Neuronal stem cell (in vitro differentiated cells): ENCODE data around the gene KDM4B.

Experiments used
- DNase-seq: peaks from one replicate; pipeline ENCODE4 v3.0.0-alpha.2; 2013; ENCODE audit warnings: low spot score
- H2AFZ ChIP-seq: one replicate; pipeline ENCODE4 v1.6.1; 2013; ENCODE audit warnings: mild to moderate bottlenecking, low read length, inconsistent platforms
- H2AK5ac ChIP-seq: 2 replicates; pipeline ENCODE4 v1.6.1; 2013; ENCODE audit warnings: low read depth, mild to moderate bottlenecking, inconsistent platforms, low read length, moderate library complexity, mixed read lengths
- H2BK120ac ChIP-seq: 2 replicates; pipeline ENCODE4 v1.6.1; 2013; ENCODE audit warnings: low read depth, mild to moderate bottlenecking, inconsistent platforms, low read length, moderate library complexity, mixed read lengths
- H2BK12ac ChIP-seq: one replicate; pipeline ENCODE4 v1.6.1; 2013; ENCODE audit warnings: low read length, inconsistent platforms
- H2BK15ac ChIP-seq: 2 replicates; pipeline ENCODE4 v1.6.1; 2013; ENCODE audit warnings: mild to moderate bottlenecking, low read length, inconsistent platforms, mixed read lengths
- H2BK5ac ChIP-seq: one replicate; pipeline ENCODE4 v1.6.1; 2013; ENCODE audit warnings: inconsistent platforms, mild to moderate bottlenecking, low read length, moderate library complexity
- H3K14ac ChIP-seq: one replicate; pipeline ENCODE4 v1.6.1; 2013; ENCODE audit warnings: low read length, inconsistent platforms
- H3K18ac ChIP-seq: 2 replicates; pipeline ENCODE4 v1.6.1; 2013; ENCODE audit warnings: low read length, inconsistent platforms
- H3K23ac ChIP-seq: 2 replicates; pipeline ENCODE4 v1.6.1; 2013; ENCODE audit warnings: low read depth, mild to moderate bottlenecking, mixed read lengths, low read length, inconsistent platforms; ENCODE audit not compliant: poor library complexity
- H3K27ac ChIP-seq: replicated peaks from 3 replicates; pipeline ENCODE4 v1.5.1; 2013; ENCODE audit warnings: low read length, inconsistent platforms
- H3K27me3 ChIP-seq, 3 experiments: 2 replicates each; pipeline ENCODE4 v1.6.1; 2013; ENCODE audit warnings: low read length in 3 of 3, mild to moderate bottlenecking in 2 of 3, inconsistent platforms in 1 of 3, low read depth in 1 of 3, mixed read lengths in 1 of 3, moderate library complexity in 1 of 3; ENCODE audit not compliant: control insufficient read depth in 3 of 3, insufficient read depth in 3 of 3
- H3K36me3 ChIP-seq, 2 donors: replicated peaks in 1 of 2; 2 replicates each; pipeline ENCODE4 v1.6.1; 2013; ENCODE audit warnings: low read length in 2 of 2; ENCODE audit not compliant: control insufficient read depth in 2 of 2, insufficient read depth in 2 of 2
- H3K4ac ChIP-seq: 2 replicates; pipeline ENCODE4 v1.6.1; 2013; ENCODE audit warnings: inconsistent platforms, mild to moderate bottlenecking, low read length, moderate library complexity
- H3K4me1 ChIP-seq, 2 donors: 1 replicate in 1 of 2; 2 replicates in 1 of 2; pipeline ENCODE4 v1.6.1; 2013; ENCODE audit warnings: low read length in 2 of 2, low read depth in 1 of 2; ENCODE audit not compliant: control insufficient read depth in 2 of 2, insufficient read depth in 1 of 2
- H3K4me2 ChIP-seq: one replicate; pipeline ENCODE4 v1.6.1; 2013; ENCODE audit warnings: mild to moderate bottlenecking, low read length, inconsistent platforms; ENCODE audit not compliant: insufficient read depth, poor library complexity, severe bottlenecking
- H3K4me3 ChIP-seq, 2 donors: 2 replicates each; pipeline ENCODE4 v1.5.1; 2013; ENCODE audit warnings: low read length in 2 of 2, mild to moderate bottlenecking in 2 of 2, inconsistent platforms in 1 of 2, moderate library complexity in 1 of 2
- H3K79me1 ChIP-seq: one replicate; pipeline ENCODE4 v1.6.1; 2013; ENCODE audit warnings: low read depth, mild to moderate bottlenecking, inconsistent platforms, low read length, moderate library complexity
- H3K9ac ChIP-seq: one replicate; pipeline ENCODE4 v1.6.1; 2013; ENCODE audit warnings: mild to moderate bottlenecking, low read depth, low read length, inconsistent platforms; ENCODE audit not compliant: poor library complexity
- H3K9me3 ChIP-seq, 2 donors: replicated peaks in 1 of 2; 2 replicates each; pipeline versions ENCODE3 to v1.6.1; 2013; ENCODE audit warnings: low read length in 2 of 2, mild to moderate bottlenecking in 2 of 2, inconsistent platforms in 1 of 2, low read depth in 1 of 2, mixed read lengths in 1 of 2, moderate library complexity in 1 of 2; ENCODE audit not compliant: control insufficient read depth in 2 of 2, insufficient read depth in 1 of 2
- H4K8ac ChIP-seq: one replicate; pipeline ENCODE4 v1.6.1; 2013; ENCODE audit warnings: low read depth, mild to moderate bottlenecking, inconsistent platforms, low read length, moderate library complexity
- H4K91ac ChIP-seq: one replicate; pipeline ENCODE4 v1.6.1; 2013; ENCODE audit warnings: low read length, low read depth, mild to moderate bottlenecking, inconsistent platforms; ENCODE audit not compliant: poor library complexity
- WGBS, 2 donors: extraction: QIAGEN DNeasy Blood & Tissue Kit; methylation state at CpG; one replicate each; pipeline ENCODE4 v1.1.7; 2013; ENCODE audit warnings: missing lambda C conversion rate in 2 of 2, mixed read lengths in 1 of 2; ENCODE audit not compliant: insufficient read length in 2 of 2, insufficient replicate concordance in 1 of 2; ENCODE audit errors: extremely low coverage in 2 of 2; 5-methylcytosine and 5-hydroxymethylcytosine counted together

Gene KDM4B

DNA sequence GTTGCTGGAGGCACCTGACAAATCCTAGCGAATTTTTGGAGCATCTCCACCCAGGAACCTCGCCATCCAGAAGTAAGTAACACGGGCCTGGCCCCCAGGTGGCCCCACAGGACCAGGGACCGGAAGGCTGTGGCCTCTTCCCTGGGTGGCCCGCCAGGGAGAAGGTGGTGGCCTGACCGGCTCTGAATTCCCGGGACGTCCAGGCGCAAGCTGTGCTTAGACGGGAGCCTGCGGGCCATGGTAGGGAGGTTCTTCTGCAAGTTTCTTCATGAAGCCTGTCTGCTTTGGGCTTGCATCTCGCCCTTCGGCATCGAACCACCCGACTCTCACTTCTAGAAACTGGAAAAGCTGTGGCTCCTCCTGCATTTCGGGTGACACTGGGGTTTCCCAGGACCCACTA lies 47.4 kb downstream of the KDM4B start:
- WGBS, 2 donors, result no CpG with 5 or more reads among the region's 16 CpGs

DNA sequence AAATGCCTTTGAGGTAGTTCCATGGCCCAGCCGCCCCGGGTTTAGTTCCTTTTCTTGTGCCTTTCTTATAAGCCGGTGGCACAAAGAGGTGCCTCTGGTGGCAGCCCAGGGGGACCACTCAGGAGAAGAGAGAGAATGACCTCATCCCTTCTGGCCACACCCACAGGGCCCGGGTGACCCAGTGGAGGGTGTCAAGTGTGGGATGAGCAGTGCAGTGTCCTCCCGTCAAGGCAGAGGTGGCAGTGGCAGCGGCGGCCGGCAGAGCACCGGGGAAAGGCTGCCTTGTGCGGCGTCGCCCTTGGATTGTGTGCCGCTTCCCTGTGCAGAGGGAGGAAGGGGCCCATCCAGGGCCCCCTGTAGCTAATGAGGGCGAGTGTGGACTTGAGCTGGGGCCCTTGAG lies 47.9 kb downstream of the KDM4B start:
- H3K4me3 ChIP-seq, result no peak overlapping the region
- no peak overlapping the region for H2BK12ac ChIP-seq
- no peak overlapping the region for H2BK5ac ChIP-seq
- H3K18ac ChIP-seq, result no peak overlapping the region
- H3K9me3 ChIP-seq, result peaks cover 3 to 9% of the 10 kb centered on the region in 2 donors
- peaks cover 20 to 38% of the 10 kb centered on the region in 2 donors for H3K36me3 ChIP-seq
- H2BK120ac ChIP-seq, result no peak overlapping the region
- no peak overlapping the region for H3K27ac ChIP-seq
- H4K8ac ChIP-seq, result no peak overlapping the region
- no peak overlapping the region for H4K91ac ChIP-seq
- no peak overlapping the region for H3K4me2 ChIP-seq
- H2BK15ac ChIP-seq, result no peak overlapping the region
- no peaks in the 10 kb centered on the region for H3K4me1 ChIP-seq
- H3K9ac ChIP-seq, result no peak overlapping the region
- H3K14ac ChIP-seq, result no peak overlapping the region
- H3K4ac ChIP-seq, result no peak overlapping the region
- H3K79me1 ChIP-seq, result peaks cover 35% of the 10 kb centered on the region
- no CpG with 5 or more reads among the region's 14 CpGs for WGBS, 2 donors
- no peak overlapping the region for H2AK5ac ChIP-seq
- no peaks in the 10 kb centered on the region for H3K27me3 ChIP-seq
- no peak overlapping the region for H2AFZ ChIP-seq
- DNase-seq, result no peak
- no peak overlapping the region for H3K23ac ChIP-seq

More for the DNA sequence above, 47.4 kb downstream of the KDM4B start:
- Histone ChIP-seq H3K4me3 (no peak overlapping the region), H3K27ac (no peak overlapping the region), H2AFZ (no peak overlapping the region), H3K9me3 (peaks cover 3 to 9% of the 10 kb centered on the region in 2 donors), H2BK5ac (no peak overlapping the region), H2AK5ac (no peak overlapping the region), H3K4ac (no peak overlapping the region), H3K23ac (no peak overlapping the region), H3K4me1 (no peaks in the 10 kb centered on the region), H3K4me2 (no peak overlapping the region), H3K9ac (no peak overlapping the region), H4K91ac (no peak overlapping the region), H2BK120ac (no peak overlapping the region), H4K8ac (no peak overlapping the region), H3K36me3 (peaks cover 20 to 38% of the 10 kb centered on the region in 2 donors), H3K14ac (no peak overlapping the region), H3K79me1 (peaks cover 36% of the 10 kb centered on the region), H3K18ac (peak overlapping the region; percentile 83), H2BK15ac (no peak overlapping the region), H2BK12ac (no peak overlapping the region), H3K27me3 (no peaks in the 10 kb centered on the region)
- DNase-seq, result no peak

DNA sequence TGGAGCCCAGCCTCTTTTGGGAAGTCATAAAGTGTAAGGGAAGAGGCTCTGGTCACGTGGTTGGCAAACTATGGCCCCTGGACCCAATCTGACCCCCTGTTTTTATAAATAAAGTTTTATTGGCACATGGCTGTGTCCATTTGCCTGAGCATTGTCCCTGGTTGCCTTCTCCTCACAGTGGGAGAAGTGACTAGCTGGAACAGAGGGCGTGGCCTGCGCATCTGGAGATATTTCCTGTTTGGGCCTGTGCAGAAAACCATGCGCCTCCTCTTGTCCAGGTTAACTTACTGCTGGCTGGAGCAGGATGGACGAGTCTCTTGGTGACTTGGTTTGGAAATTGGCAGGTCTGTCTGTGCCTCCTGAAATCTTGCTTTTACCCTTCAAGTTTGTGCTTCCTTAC lies 48.3 kb downstream of the KDM4B start:
- Histone ChIP-seq H3K23ac (no peak overlapping the region), H3K9me3 (peaks cover 3 to 9% of the 10 kb centered on the region in 2 donors), H2BK15ac (no peak overlapping the region), H2BK12ac (no peak overlapping the region), H3K27ac (no peak overlapping the region), H2AFZ (no peak overlapping the region), H2BK120ac (no peak overlapping the region), H3K79me1 (peaks cover 37% of the 10 kb centered on the region), H3K36me3 (peaks cover 21 to 38% of the 10 kb centered on the region in 2 donors), H3K4ac (no peak overlapping the region), H3K18ac (no peak overlapping the region), H2BK5ac (no peak overlapping the region), H3K27me3 (no peaks in the 10 kb centered on the region), H3K4me2 (no peak overlapping the region), H4K91ac (no peak overlapping the region), H3K4me1 (no peaks in the 10 kb centered on the region), H3K14ac (no peak overlapping the region), H4K8ac (no peak overlapping the region), H3K9ac (no peak overlapping the region), H2AK5ac (no peak overlapping the region), H3K4me3 (no peak overlapping the region)
- no CpG with 5 or more reads among the region's 5 CpGs for WGBS, 2 donors
- no peak for DNase-seq

DNA sequence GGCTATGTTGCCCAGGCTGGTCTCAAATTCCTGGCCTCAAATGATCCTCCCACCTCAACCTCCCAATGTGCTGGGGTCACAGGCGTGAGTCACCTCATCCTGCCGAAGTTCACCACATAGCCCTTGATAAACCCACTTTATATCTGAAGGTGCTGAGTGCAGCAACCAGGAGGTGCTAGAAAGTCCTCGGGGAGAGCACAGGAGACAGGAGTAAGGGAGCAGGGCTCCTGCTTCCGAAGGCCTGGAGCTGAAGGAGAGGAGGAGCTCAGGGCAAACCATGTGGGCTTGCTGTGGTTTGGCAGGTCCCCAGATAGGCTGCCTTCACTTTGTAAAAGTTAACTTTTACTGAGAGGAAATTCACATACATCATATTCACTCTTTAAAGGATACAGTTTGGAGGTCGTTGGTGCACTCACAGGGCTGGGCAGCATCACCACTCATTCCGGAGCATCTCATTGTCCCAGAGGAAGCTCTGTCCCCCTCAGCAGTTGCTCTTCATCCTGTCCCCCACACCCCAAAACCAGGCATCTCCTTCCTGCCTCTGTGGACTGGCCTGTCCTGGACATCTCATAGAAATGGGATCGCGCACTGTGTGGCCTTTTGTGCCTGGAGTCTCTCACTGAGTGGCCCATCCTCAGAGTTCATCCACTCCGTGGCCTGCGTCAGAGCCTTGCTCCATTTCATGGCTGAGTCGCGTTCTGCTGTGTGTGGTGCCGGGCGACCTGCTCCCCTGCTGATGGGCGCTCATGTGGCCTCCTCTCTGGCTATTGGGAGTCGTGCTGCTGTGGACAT lies 49.5 kb downstream of the KDM4B start:
- no peak overlapping the region for H2BK15ac ChIP-seq
- DNase-seq, result no peak
- no peak overlapping the region for H2BK5ac ChIP-seq
- H3K27me3 ChIP-seq, result no peaks in the 10 kb centered on the region
- H3K4me2 ChIP-seq, result no peak overlapping the region
- H4K91ac ChIP-seq, result peak overlapping the region; percentile 26
- no peak overlapping the region for H3K4me3 ChIP-seq
- H4K8ac ChIP-seq, result peak overlapping the region; percentile 78
- WGBS, 2 donors, result no CpG with 5 or more reads among the region's 16 CpGs
- H3K4me1 ChIP-seq, result no peaks in the 10 kb centered on the region
- H3K18ac ChIP-seq, result peak overlapping the region; percentile 29
- H3K4ac ChIP-seq, result no peak overlapping the region
- H2AK5ac ChIP-seq, result no peak overlapping the region
- H3K23ac ChIP-seq, result peak overlapping the region; percentile 76
- H3K14ac ChIP-seq, result peak overlapping the region; percentile 78
- H3K79me1 ChIP-seq, result peaks cover 37% of the 10 kb centered on the region
- H3K9ac ChIP-seq, result no peak overlapping the region
- H3K36me3 ChIP-seq, result peaks cover 24 to 38% of the 10 kb centered on the region in 2 donors
- no peak overlapping the region for H2AFZ ChIP-seq
- no peak overlapping the region for H2BK12ac ChIP-seq
- peaks cover 3 to 9% of the 10 kb centered on the region in 2 donors for H3K9me3 ChIP-seq
- H2BK120ac ChIP-seq, result no peak overlapping the region
- H3K27ac ChIP-seq, result no peak overlapping the region
